HepG2 (cell line): ENCODE measurements around the gene BCAS1. TPM values are rescaled to one million over a fixed set of nuclear protein-coding genes. Genes with fewer than 3 reads are reported as not detected.
A peak's percentile ranks its signal among the peaks of the same experiment; 100 is the strongest.

Experiments
- ATAC-seq: fragments of 200-7000 bp; cut with Tn5 transposase; 3 replicates; pipeline ENCODE4 v1.9.1; 2020; ENCODE audit warnings: mild to moderate bottlenecking, moderate library complexity
- BruUV-seq: library from RNA; stranded (reverse); fragments of 400-500 nt; replicated peaks from 2 replicates; lab custom pipeline; 2021; lab: Mats Ljungman, UMichigan
- CTCF ChIA-PET: fragments of 300-600 bp; formaldehyde crosslinking; extraction: SDS; loops from one replicate; lab custom pipeline; 2021; ENCODE audit warnings: low total read pairs, inconsistent platforms, low intra/inter-chr PET ratio; lab: Yijun Ruan, JAX
- POLR2A ChIA-PET: fragments of 350-600 bp; sonication (Branson Sonifier 250); formaldehyde crosslinking; loops from one replicate; lab custom pipeline; 2020; ENCODE audit warnings: antibody characterized with exemption, inconsistent platforms; lab: Yijun Ruan, JAX
- DNase-seq: peaks from one replicate; pipeline ENCODE4 v3.0.0-alpha.2; 2015; ENCODE audit warnings: low spot score
- FAIRE-seq: peaks from 3 replicates; lab custom pipeline; 2011; peaks lifted over from hg19 to GRCh38; lab: Jason Lieb, UNC
- H2AFZ ChIP-seq: one replicate; pipeline ENCODE4 v1.6.1; 2011; ENCODE audit warnings: low read length, inconsistent platforms
- H3K27ac ChIP-seq: fragments of 300-600 bp; 3 replicates; pipeline ENCODE4 v1.8.0; 2011; ENCODE audit warnings: mixed run types, mild to moderate bottlenecking, mixed read lengths, low read length, inconsistent platforms; ENCODE audit not compliant: insufficient read depth; ENCODE audit errors: extremely low read length
- H3K27me3 ChIP-seq, 2 experiments: fragments of 200-600 bp in 1 of 2; 2 replicates in 1 of 2; 3 replicates in 1 of 2; pipeline versions ENCODE4 v1.6.0 to v1.8.0; 2011; ENCODE audit warnings: low read length in 2 of 2, mild to moderate bottlenecking in 2 of 2, moderate library complexity in 2 of 2, inconsistent platforms in 1 of 2; ENCODE audit not compliant: insufficient read depth in 2 of 2, control insufficient read depth in 1 of 2
- H3K36me3 ChIP-seq, 2 experiments: fragments of 200-600 bp in 1 of 2; replicated peaks in 1 of 2; 2 replicates in 1 of 2; 3 replicates in 1 of 2; pipeline versions ENCODE4 v1.5.1 to v1.8.0; 2011; ENCODE audit warnings: low read length in 2 of 2, inconsistent platforms in 1 of 2; ENCODE audit not compliant: insufficient read depth in 2 of 2, control insufficient read depth in 1 of 2
- H3K4me1 ChIP-seq: 2 replicates; pipeline ENCODE4 v1.5.1; 2012; ENCODE audit warnings: low read length, inconsistent platforms; ENCODE audit not compliant: insufficient read depth
- H3K4me2 ChIP-seq: 2 replicates; pipeline ENCODE4 v1.6.0; 2011; ENCODE audit warnings: low read depth, low read length, inconsistent platforms
- H3K4me3 ChIP-seq, 3 experiments: fragments of 200-600 bp in 1 of 3; sonication (generic), shearing (Covaris generic) in 1 of 3; replicated peaks in 1 of 3; 2 replicates each; pipeline ENCODE4 v1.5.1; 2011 to 2016; ENCODE audit warnings: low read length in 3 of 3, inconsistent platforms in 2 of 3, low read depth in 2 of 3, mild to moderate bottlenecking in 2 of 3, control low read depth in 1 of 3, mixed read lengths in 1 of 3; ENCODE audit not compliant: insufficient read depth in 1 of 3
- H3K79me2 ChIP-seq: one replicate; pipeline ENCODE4 v1.6.1; 2011; ENCODE audit warnings: low read length, inconsistent platforms; ENCODE audit not compliant: insufficient read depth
- H3K9ac ChIP-seq: 2 replicates; pipeline ENCODE4 v1.6.0; 2011; ENCODE audit warnings: mild to moderate bottlenecking, low read depth, low read length, inconsistent platforms; ENCODE audit not compliant: insufficient read depth
- H3K9me3 ChIP-seq: 2 replicates; pipeline ENCODE4 v1.5.1; 2012; ENCODE audit warnings: mild to moderate bottlenecking, low read length
- H4K20me1 ChIP-seq: 2 replicates; pipeline ENCODE4 v1.6.0; 2011; ENCODE audit warnings: inconsistent platforms, mild to moderate bottlenecking, low read length, moderate library complexity; ENCODE audit not compliant: insufficient read depth
- RARA ChIP-seq: IDR thresholded peaks from 2 replicates; pipeline ENCODE4 v1.6.1; 2016; ENCODE audit warnings: missing genetic modification reagents, missing compliant biosample characterization
- ZNF558 ChIP-seq: sonication (generic); formaldehyde crosslinking; IDR thresholded peaks from 2 replicates; pipeline ENCODE4 v1.9.0; 2022; ENCODE audit warnings: mild to moderate bottlenecking, missing genetic modification reagents, borderline replicate concordance
- ZNF776 ChIP-seq: sonication (generic); formaldehyde crosslinking; IDR thresholded peaks from 2 replicates; pipeline ENCODE4 v1.4.0; 2020; ENCODE audit warnings: mild to moderate bottlenecking, missing genetic modification reagents
- WGBS: methylation state at CpG from one replicate; pipeline ENCODE4 v1.1.6; 2017; ENCODE audit warnings: low lambda C conversion rate; 5-methylcytosine and 5-hydroxymethylcytosine counted together
- in situ Hi-C: cut with HindIII; loops from 2 replicates; pipeline ENCODE4 v1.10.0; 2017; ENCODE audit warnings: low pct_unique_long_range_greater_than_20kb; ENCODE audit not compliant: extremely low pct_ligation_motif_present
- intact Hi-C: fragments of 100-400 bp; cut with micrococcal nuclease; formaldehyde crosslinking; loops from one replicate; pipeline ENCODE4 v1.10.0; 2022; ENCODE audit not compliant: unreplicated experiment
- polyA plus RNA-seq, 8 experiments: library from polyadenylated mRNA; depleted of rRNA in 3 of 8; stranded (reverse) in 7 of 8; unstranded in 1 of 8; fragments of >200 nt; fragmentation: Illumina TruSeq in 4 of 8; extraction: Trizol in 4 of 8; gene quantifications; 2 replicates each; pipeline versions ENCODE4 v1.2.1 to v1.2.3, GENCODE V29; 2011 to 2016; ENCODE audit warnings: low read depth in 4 of 8, missing spikeins in 1 of 8, mixed read lengths in 1 of 8; ENCODE audit not compliant: insufficient read depth in 1 of 8
- total RNA-seq, 5 experiments: library from RNA; depleted of rRNA; stranded (reverse); fragments of >200 nt; fragmentation: Illumina TruSeq; extraction: Trizol; gene quantifications; 2 replicates each; pipeline ENCODE4 v1.2.3, GENCODE V29; 2016; ENCODE audit warnings: low read depth in 1 of 5
- TF ChIP-seq, protein P1 (sequence below): sonication (generic); formaldehyde crosslinking; IDR thresholded peaks from 2 replicates; pipeline ENCODE4 v1.5.1; 2020; ENCODE audit warnings: missing genetic modification reagents, mild to moderate bottlenecking, borderline replicate concordance
- TF ChIP-seq, protein P2 (sequence below): sonication (generic); formaldehyde crosslinking; IDR thresholded peaks from 2 replicates; pipeline ENCODE4 v1.5.0; 2020; ENCODE audit warnings: mild to moderate bottlenecking, missing genetic modification reagents

The BCAS1 gene
- total and polyA plus RNA-seq, 2 of the 13 experiments (the other 11 are each of a cell fraction or from before 2014, with no cell fraction given) = 0.55 to 0.91 TPM

DNA sequence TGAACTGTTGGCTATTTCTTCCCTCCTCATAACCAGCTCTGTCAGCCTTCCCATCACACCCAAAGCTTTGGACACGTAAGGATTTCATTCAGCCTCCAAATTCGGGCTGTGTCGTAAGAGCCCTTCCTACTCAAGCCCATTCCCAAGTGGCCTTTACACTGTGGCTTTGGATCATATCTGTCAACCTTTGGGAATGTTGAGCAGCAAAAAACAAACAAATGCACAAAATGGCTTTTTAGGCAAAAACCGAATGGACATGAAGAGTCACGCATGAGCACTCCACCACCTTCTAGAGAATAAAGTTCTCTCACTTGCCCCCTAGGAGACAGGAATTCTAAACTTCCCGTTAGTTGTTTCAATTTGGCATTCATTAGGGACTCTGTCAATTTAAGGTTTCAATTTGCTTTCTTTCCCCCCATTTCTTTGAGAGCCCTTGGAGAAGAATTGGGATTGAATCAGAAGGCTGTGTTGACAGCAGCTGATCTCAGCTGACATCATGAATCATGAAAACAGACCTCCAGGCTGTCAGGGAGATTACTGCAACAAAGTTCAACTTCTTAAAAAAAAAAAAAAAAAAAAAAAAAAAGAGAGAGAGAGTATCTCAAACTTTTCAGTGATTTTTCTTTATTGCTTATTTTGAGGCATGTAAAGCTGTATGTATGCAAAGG lies 110.3 kb downstream of the BCAS1 start (continued):
- TF ChIP-seq, protein P1, sequence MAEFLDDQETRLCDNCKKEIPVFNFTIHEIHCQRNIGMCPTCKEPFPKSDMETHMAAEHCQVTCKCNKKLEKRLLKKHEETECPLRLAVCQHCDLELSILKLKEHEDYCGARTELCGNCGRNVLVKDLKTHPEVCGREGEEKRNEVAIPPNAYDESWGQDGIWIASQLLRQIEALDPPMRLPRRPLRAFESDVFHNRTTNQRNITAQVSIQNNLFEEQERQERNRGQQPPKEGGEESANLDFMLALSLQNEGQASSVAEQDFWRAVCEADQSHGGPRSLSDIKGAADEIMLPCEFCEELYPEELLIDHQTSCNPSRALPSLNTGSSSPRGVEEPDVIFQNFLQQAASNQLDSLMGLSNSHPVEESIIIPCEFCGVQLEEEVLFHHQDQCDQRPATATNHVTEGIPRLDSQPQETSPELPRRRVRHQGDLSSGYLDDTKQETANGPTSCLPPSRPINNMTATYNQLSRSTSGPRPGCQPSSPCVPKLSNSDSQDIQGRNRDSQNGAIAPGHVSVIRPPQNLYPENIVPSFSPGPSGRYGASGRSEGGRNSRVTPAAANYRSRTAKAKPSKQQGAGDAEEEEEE (CRISPR knock-in tag) = no peak
- TF ChIP-seq, protein P2, sequence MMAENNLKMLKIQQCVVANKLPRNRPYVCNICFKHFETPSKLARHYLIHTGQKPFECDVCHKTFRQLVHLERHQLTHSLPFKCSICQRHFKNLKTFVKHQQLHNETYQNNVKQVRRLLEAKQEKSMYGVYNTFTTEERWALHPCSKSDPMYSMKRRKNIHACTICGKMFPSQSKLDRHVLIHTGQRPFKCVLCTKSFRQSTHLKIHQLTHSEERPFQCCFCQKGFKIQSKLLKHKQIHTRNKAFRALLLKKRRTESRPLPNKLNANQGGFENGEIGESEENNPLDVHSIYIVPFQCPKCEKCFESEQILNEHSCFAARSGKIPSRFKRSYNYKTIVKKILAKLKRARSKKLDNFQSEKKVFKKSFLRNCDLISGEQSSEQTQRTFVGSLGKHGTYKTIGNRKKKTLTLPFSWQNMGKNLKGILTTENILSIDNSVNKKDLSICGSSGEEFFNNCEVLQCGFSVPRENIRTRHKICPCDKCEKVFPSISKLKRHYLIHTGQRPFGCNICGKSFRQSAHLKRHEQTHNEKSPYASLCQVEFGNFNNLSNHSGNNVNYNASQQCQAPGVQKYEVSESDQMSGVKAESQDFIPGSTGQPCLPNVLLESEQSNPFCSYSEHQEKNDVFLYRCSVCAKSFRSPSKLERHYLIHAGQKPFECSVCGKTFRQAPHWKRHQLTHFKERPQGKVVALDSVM (CRISPR knock-in tag) = 0 out of 2 replicates have a peak, but pooled peaks have one; percentile 11
- 0 out of 2 replicates have a peak, but pooled peaks have one; percentile 3 for TF ChIP-seq RARA (CRISPR knock-in tag)

DNA sequence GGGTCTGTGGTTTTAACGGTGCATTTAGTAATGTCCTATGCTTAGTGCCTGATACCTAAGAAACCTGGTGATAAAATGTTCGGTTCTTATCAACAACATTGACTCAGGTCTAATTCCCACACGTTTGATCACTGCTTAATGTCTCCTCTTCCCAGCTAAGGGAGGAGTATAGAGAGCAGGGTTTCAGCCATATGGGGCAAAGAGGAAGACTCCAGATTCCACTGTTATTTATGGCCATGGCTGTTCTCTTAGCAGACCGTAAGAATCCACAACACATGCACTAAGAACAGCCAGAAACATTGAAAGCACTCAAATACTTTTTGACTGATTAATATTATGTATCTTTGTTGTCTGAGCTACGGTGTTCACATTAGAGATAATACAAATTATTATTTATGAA lies 112.1 kb downstream of the BCAS1 start:
- H3K36me3 ChIP-seq = no peaks in the 10 kb centered on the region
- no peaks in the 10 kb centered on the region for H3K9me3 ChIP-seq
- H3K27me3 ChIP-seq = no peaks in the 10 kb centered on the region
- no peak overlapping the region for H3K4me3 ChIP-seq
- H4K20me1 ChIP-seq = no peaks in the 10 kb centered on the region
- FAIRE-seq (no peak), DNase-seq (no peak), ATAC-seq (no peak)
- H3K9ac ChIP-seq = no peak overlapping the region
- WGBS = 69% methylated on average over 5 of the region's 5 CpGs
- no peaks in the 10 kb centered on the region for H3K79me2 ChIP-seq
- H3K27ac ChIP-seq = no peak overlapping the region
- CTCF ChIA-PET = no interaction called here
- H3K4me1 ChIP-seq = peaks cover 42% of the 10 kb centered on the region
- BruUV-seq = no TSS peak
- in situ Hi-C loops = no loop called here
- TF ChIP-seq ZNF776 (CRISPR knock-in tag) (no peak), ZNF558 (CRISPR knock-in tag) (0 out of 2 replicates have a peak, but pooled peaks have one; percentile 43)
- intact Hi-C loops = no loop called here
- POLR2A ChIA-PET = no interaction called here
- no peak overlapping the region for H2AFZ ChIP-seq
- H3K4me2 ChIP-seq = no peak overlapping the region
